Measurements from ENCODE around the gene ZNF550. TPM values are rescaled to one million over a fixed set of nuclear protein-coding genes. Genes with fewer than 3 reads are reported as not detected.
A peak's percentile ranks its signal among the peaks of the same experiment; 100 is the strongest.

ZNF550 gene
- total RNA-seq, 2 donors from 2014 or later = 6.3 to 6.5 TPM

- TF ChIP-seq, protein P1, sequence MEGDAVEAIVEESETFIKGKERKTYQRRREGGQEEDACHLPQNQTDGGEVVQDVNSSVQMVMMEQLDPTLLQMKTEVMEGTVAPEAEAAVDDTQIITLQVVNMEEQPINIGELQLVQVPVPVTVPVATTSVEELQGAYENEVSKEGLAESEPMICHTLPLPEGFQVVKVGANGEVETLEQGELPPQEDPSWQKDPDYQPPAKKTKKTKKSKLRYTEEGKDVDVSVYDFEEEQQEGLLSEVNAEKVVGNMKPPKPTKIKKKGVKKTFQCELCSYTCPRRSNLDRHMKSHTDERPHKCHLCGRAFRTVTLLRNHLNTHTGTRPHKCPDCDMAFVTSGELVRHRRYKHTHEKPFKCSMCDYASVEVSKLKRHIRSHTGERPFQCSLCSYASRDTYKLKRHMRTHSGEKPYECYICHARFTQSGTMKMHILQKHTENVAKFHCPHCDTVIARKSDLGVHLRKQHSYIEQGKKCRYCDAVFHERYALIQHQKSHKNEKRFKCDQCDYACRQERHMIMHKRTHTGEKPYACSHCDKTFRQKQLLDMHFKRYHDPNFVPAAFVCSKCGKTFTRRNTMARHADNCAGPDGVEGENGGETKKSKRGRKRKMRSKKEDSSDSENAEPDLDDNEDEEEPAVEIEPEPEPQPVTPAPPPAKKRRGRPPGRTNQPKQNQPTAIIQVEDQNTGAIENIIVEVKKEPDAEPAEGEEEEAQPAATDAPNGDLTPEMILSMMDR (IDR thresholded peaks at IDR 0.05) = no peak
These were observed 24.1 kb upstream of the ZNF550 start, which contains the start of gene ZIK1 for GRCh38 chr19:57583521-57584416. TSS of gene ZIK1 (plus strand) at chr19:57584145. CDS start at chr19:57584357, 212 bp downstream.

GRCh38 chr19:57583104-57583520 lies 23.4 kb upstream of the ZNF550 start:
- TF ChIP-seq, protein P1 (IDR thresholded peaks at IDR 0.05) = no peak
- peak overlapping the region; percentile 72 for H3K4me3 ChIP-seq
- H3K36me3 ChIP-seq = peaks cover 4% of the 10 kb centered on the region
- no peak overlapping the region for H3K27ac ChIP-seq
- H3K27me3 ChIP-seq (replicated peaks; ENCODE audit: insufficient read depth) = no peaks in the 10 kb centered on the region
- peaks cover 21% of the 10 kb centered on the region for H3K9me3 ChIP-seq
- peaks cover 6 to 19% of the 10 kb centered on the region in 2 donors for H3K4me1 ChIP-seq (ENCODE audit: control insufficient read depth in 1 of 2, low read depth in 2 of 2)
- no peak for DNase-seq (ENCODE audit: low spot score)
- no peak for ATAC-seq (ENCODE audit: insufficient number of reproducible peaks, low FRiP score, low read depth)

More at GRCh38 chr19:57583521-57584416, 24.1 kb upstream of the ZNF550 start, which contains the start of gene ZIK1:
- Histone ChIP-seq H3K4me1 (ENCODE audit: control insufficient read depth in 1 of 2, low read depth in 2 of 2) (peaks cover 5 to 15% of the 10 kb centered on the region in 2 donors), H3K27me3 (replicated peaks; ENCODE audit: insufficient read depth) (no peaks in the 10 kb centered on the region), H3K27ac (no peak within 1 kb of the TSS), H3K36me3 (peaks cover 11% of the 10 kb centered on the region), H3K9me3 (peaks cover 27% of the 10 kb centered on the region), H3K4me3 (peak within 1 kb of the TSS; percentile 72)
- DNase-seq (ENCODE audit: low spot score) (peak; percentile 43), ATAC-seq (ENCODE audit: insufficient number of reproducible peaks, low FRiP score, low read depth) (peak; percentile 35)

DNA sequence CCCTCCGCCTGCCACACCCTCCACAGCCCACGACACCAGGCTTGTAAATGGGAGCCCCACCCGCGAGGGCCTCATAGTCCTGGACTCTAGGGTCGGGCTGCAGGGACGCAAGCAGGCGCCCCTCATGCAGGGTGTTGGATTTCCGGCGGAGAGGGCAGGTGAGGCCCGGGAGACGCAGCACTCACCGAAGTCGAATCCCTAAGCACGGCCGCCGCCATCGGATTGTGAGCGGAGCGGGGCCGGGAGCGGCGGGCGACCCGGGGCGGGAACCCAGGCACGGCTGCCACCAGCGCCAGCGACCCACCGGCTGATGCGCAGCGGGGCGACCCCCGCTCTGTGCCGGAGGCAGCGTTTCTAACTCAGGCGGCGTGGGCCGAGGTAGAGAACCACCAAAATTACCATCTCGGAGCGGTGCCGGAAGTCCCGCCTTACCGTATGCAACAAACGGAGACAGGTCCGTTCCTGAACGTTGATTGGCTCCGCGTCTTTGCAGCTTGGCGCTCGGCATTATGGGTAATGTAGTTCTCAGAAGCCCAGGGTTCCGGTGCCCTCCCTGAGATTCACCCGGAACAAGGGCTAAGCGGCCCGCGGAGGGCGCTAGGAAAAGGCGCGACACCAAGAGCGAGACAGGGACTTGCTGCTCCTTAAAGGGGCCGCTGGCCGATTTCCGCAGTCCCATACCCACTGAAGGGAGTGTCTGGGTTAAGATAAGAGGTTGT lies 19.0 kb upstream of the ZNF550 start, which contains the start of gene ZNF416:
Gene ZNF416 (minus strand): TSS at position 425 of the 719 bp plus-strand sequence. CDS start 207 bp downstream, at position 218.
- TF ChIP-seq, protein P1 (IDR thresholded peaks at IDR 0.05) = no peak
- no peaks in the 10 kb centered on the region for H3K27me3 ChIP-seq (replicated peaks; ENCODE audit: insufficient read depth)
- peaks cover 7 to 15% of the 10 kb centered on the region in 2 donors for H3K4me1 ChIP-seq (ENCODE audit: control insufficient read depth in 1 of 2, low read depth in 2 of 2)
- ATAC-seq (ENCODE audit: insufficient number of reproducible peaks, low FRiP score, low read depth) (peak; percentile 100), DNase-seq (ENCODE audit: low spot score) (peak; percentile 96)
- peaks cover 29% of the 10 kb centered on the region for H3K9me3 ChIP-seq
- peak within 1 kb of the TSS; percentile 91 for H3K4me3 ChIP-seq
- H3K27ac ChIP-seq = peak within 1 kb of the TSS; percentile 24 to 49
- peaks cover 29% of the 10 kb centered on the region for H3K36me3 ChIP-seq

DNA sequence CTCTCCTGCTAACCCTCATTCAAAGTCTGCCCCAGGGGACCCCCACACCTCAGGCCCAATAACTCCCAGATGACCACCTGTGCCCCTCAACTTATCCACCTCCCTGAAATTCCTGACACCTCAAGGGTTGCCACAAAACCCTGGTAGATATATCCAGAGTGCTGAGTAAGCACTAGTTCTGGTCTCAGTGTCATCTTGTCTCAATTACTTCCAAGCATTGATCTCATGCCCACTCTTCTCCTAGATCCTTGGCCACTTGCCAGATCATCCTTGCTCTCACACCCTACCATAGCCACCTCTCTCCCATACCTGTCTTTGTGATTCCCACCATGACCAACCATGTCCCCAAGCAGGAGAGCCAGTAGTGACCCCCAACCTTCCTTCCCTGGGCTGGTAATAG lies 17.0 kb upstream of the ZNF550 start:
- Histone ChIP-seq H3K4me3 (no peak overlapping the region), H3K27me3 (replicated peaks; ENCODE audit: insufficient read depth) (no peaks in the 10 kb centered on the region), H3K4me1 (ENCODE audit: control insufficient read depth in 1 of 2, low read depth in 2 of 2) (peaks cover 7 to 9% of the 10 kb centered on the region in 2 donors), H3K9me3 (peaks cover 49% of the 10 kb centered on the region), H3K36me3 (peaks cover 45% of the 10 kb centered on the region), H3K27ac (no peak overlapping the region)
- DNase-seq (ENCODE audit: low spot score) = no peak
- TF ChIP-seq, protein P1 (IDR thresholded peaks at IDR 0.05) = no peak
- ATAC-seq (ENCODE audit: insufficient number of reproducible peaks, low FRiP score, low read depth) = no peak

Data from thoracic aorta (tissue), 2 donors.